ENCODE measurements around the gene MAZ.

The MAZ gene

DNA sequence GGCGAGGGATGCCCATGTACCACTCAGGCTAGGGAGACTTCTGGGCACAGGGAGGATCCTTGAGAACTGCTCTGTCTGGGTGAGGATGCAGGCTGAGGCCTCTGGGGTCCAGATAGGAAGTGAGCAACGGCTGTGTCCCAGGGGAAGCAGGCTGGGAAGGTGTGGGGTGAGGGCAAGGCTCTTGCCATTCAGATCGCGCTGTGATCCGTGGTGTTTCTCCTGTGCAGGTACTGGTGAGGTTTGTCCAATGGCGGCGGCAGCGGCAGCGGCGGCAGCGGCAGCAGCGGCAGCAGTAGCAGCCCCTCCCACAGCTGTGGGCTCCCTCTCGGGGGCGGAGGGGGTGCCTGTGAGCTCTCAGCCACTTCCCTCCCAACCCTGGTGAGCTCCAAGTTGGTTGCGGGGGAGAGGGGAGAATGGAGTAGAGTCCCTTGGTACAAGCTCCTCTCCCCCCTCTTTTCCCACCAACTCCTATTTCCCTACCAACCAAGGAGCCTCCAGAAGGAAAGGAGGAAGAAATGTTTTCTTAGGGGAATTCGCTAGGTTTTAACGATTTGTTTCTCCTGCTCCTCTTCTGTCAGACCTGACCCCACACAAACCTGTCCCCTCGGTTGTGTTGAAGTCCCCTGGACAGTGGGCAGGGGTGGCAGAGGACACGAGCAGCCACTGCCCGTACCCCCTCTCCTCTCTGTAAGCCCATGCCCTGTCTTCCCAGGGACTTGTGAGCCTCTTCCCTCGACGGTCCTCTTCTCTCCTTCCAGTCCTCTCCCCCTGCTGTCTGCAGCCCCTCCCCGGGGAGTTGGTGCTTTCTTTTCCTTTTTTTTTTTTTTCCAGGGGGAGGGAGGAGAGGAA is 3.7 kb downstream of the MAZ start:
- no peak for DNase-seq (ENCODE audit: low read depth in 2 of 2)

DNA sequence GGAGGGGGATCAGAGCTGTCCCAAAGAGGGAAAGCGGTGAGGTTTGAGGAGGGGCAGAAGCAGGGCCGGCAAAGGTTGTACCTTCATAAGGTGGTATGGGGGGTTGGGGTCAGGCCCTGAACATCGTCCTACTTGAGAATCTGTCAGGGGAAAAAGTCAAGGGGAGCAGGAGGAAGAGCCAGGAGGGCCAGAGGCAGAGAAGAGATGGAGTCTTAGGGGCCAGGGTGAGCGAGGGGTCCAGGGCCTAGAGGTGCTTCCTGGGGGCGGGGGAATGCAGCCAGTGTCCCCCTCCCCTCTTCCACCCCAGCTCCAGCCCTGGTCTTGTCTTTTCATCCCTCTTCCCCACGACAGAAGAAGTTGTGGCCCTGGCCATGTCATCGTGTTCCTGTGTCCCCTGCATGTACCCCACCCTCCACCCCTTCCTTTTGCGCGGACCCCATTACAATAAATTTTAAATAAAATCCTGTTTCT is 4.4 kb downstream of the MAZ start:
- no peak for DNase-seq (ENCODE audit: low read depth in 2 of 2)

DNA sequence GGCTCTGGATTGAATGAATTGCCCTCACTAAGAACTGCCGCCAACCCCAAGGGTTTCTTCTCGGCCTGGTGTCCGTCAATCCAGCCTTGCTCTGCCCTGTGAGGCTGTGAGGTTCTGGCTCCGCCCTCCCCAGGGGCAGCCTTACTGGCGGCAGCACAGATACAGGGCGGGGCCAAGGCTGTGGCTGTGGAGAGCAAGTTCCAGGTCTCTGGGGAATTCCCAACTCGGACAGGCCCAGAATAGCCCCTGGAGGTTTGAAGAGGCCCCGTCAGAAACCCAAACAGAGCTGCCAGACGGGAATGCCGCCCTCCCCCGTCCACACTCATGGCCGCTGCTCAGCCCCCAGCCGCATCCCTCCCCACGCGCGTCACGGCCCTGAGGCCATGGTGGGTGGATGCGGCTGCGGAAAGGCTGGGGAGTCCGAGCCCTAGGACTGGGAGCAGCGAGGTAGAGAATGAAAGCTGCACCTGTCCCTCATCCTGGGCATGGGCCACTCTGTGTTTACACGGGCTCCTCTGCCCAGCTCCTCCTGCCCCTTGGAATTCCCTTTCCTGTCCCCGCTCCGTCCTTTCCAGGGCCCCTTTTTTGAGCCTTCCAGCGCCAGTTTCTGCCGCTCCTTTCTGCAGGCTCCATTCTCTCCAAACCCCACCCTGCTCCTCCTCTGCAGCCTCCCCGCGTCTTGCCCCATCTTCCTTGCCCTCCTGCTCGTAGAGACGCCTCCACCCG is 5.0 kb downstream of the MAZ start:
- no peak for DNase-seq (ENCODE audit: low read depth in 2 of 2)

DNA sequence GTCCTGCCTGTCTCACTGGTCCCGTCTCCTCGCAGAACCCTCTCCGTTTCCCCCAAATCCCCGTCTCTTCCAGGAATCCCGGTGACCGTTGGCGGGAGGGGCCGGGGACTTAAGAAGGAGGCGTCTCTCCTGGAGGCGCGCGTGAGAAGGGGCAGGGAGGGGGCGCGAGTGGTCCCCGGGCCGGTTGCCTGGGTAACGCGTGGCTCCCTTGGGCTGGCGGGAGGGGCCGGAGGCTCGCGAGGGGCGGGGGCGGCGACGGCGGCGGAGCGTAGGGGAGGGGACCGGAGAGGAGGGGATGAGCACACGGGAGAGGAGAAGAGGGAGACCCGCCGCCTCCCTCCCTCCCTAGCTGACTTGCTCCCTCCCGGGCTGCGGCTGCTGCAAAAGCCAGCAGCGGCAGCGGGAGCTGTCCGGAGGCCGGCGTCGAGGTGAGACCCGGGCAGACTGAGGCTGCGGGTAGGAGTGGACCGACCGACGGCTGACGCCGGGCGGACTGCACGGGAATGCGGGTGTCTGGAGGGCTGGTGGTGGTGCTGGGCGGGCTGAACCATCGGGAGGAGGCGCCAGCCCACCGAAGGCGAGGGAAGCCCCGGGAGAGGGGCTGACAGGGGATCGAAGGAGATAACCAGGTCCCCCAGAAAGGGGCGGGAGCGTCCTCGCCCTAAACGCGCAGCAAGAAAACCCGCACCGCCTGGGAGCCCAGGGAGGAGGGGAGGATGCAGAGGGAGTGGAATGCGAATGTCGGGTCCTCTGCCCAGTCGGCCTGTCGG is 5.8 kb downstream of the MAZ start, which contains the start of gene PRRT2:
TSS of gene PRRT2 (plus strand) at position 298 of the 770 bp plus-strand sequence. CDS start 862 bp downstream, outside the sequence.
- DNase-seq (ENCODE audit: low read depth in 2 of 2), result no peak

DNA sequence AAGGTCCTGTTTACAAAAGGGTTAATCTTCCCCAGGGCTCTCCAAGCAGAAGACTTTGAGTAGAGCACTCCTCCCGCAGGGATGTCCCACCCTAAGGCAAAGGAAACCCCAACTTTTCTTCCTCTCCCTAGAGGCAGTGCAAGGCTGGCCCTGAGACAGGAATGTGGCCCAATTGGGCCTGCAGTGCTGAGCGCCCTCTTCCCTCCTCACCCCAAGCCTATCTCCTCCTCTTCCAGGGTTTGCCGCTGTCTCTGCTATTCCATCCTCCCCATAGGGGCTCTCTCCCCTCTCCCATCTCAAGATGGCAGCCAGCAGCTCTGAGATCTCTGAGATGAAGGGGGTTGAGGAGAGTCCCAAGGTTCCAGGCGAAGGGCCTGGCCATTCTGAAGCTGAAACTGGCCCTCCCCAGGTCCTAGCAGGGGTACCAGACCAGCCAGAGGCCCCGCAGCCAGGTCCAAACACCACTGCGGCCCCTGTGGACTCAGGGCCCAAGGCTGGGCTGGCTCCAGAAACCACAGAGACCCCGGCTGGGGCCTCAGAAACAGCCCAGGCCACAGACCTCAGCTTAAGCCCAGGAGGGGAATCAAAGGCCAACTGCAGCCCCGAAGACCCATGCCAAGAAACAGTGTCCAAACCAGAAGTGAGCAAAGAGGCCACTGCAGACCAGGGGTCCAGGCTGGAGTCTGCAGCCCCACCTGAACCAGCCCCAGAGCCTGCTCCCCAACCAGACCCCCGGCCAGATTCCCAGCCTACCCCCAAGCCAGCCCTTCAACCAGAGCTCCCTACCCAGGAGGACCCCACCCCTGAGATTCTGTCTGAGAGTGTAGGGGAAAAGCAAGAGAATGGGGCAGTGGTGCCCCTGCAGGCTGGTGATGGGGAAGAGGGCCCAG is 6.7 kb downstream of the MAZ start:
- no peak for DNase-seq (ENCODE audit: low read depth in 2 of 2)

DNA sequence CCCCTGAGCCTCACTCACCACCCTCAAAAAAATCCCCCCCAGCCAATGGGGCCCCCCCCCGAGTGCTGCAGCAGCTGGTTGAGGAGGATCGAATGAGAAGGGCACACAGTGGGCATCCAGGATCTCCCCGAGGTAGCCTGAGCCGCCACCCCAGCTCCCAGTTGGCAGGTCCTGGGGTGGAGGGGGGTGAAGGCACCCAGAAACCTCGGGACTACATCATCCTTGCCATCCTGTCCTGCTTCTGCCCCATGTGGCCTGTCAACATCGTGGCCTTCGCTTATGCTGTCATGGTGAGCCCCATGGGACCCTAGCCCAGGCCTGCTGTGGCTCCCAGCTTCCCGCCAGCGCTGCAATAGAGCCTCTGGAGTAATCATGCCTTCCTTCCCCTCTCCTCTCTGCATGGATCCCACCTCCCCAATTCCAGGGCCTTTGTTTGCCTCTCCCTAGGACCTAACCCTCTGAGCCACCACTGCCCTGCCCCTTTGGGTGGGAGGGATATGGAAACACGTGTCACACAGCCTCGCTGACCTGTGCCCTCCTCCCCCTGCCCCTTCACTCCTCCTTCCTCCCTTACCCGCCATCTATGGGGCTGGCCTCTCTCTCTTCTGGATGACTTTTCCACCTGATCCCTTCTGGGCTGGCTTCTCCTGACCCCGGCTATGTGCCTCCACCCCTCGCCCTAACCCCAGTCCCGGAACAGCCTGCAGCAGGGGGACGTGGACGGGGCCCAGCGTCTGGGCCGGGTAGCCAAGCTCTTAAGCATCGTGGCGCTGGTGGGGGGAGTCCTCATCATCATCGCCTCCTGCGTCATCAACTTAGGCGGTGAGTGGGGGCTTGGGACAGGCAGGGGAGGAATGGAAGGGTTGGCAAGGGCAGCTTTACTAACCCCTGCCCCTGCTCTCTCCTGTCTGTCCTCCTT is 7.6 kb downstream of the MAZ start:
- no peak for DNase-seq (ENCODE audit: low read depth in 2 of 2)

DNA sequence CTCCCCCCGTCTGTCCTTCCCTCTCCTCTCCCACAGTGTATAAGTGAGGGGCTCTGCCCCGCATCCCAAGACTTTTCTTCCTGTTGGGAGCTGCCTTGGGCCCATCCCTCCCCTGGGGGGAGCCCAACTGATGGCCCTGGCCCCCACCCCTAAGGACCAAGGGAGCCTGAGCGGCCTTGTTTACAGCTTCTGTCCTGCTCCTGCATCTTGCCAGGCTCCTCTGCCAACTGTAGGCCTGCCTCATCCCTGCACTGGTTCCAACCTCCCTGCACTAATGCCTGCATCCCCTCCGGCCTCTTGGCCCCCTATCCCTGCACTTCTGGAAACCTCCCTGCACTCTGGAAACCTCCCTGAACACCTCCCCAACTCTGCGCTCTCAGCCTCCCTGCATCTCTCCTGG is 8.3 kb downstream of the MAZ start:
- DNase-seq (ENCODE audit: low read depth in 2 of 2), result no peak

DNA sequence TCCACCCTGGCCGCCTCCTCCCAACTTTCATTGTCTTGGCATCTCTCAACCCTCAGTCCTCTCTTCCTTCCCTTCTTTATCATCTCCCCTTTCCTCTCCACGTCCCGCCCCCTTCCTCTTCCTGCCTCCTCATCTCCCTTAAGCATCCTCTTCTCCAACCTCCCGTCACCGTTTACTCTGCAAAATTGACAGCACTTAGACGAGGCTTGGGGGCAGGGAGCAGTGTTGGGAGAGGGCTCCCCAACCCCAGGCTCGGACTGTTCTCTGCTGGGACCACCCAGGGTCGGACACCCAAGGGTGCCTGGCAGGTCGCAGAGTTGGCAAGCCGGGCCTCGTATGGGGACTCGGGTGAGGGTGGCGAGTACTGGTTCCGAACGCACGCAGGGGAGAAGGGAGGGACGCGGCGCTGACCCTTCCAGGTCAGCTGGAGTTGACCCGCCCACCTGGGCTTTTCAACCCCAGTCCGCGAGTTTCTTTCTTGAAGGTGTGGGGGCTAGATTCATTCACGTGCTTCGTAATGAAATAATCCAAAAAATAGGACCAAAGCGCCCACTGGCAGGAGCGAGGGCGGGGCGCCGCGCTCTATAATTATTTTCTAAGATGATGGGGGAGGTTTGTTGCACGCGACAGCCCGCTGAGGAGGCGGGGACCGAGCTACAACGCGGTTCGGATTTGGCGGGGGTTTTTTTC is 8.8 kb downstream of the MAZ start:
- no peak for DNase-seq (ENCODE audit: low read depth in 2 of 2)

DNA sequence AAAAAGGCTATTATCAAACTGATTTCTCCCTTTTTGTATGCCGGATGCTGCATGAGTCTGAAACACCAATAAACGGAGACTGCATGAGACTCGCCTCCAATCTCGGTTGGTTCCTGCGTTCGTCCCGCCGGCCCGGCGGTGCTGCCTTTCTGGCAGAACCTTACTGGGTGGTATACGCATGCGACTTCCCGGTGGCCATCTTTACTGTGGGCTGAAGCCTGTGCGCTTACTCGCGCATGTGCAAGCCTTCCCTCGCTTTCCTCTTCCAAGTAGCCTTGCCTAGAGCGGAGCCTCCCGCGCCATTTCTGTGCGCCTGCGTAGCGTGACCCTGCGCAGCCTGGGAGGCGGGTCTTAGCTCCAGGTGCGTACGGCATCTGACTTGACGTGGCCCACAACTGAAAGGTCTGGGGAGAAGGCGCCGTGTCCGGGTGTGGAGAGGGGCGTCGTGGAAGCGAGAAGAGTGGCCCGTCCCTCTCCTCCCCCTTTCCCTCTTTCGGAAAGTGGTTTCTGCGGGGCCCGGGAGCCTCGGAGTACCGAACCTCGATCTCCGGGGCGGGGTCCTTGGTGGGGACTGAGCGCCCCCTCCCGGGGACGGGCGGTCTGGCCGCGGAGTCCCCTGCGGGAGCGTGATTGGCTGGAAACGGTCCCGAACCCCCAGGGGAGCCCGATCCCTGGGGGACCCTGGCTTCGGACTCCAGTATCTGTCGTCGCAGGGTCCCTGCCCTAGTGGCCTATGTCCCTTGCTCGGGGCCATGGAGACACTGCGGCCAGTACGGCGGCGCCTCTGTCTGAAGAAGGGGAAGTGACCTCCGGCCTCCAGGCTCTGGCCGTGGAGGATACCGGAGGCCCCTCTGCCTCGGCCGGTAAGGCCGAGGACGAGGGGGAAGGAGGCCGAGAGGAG is 9.7 kb downstream of the MAZ start, which contains the start of gene PAGR1:
TSS of gene PAGR1 (plus strand) at position 360 of the 901 bp plus-strand sequence. CDS start at position 734, 374 bp downstream.
- DNase-seq (ENCODE audit: low read depth in 2 of 2), result peak; percentile 96 to 97

DNA sequence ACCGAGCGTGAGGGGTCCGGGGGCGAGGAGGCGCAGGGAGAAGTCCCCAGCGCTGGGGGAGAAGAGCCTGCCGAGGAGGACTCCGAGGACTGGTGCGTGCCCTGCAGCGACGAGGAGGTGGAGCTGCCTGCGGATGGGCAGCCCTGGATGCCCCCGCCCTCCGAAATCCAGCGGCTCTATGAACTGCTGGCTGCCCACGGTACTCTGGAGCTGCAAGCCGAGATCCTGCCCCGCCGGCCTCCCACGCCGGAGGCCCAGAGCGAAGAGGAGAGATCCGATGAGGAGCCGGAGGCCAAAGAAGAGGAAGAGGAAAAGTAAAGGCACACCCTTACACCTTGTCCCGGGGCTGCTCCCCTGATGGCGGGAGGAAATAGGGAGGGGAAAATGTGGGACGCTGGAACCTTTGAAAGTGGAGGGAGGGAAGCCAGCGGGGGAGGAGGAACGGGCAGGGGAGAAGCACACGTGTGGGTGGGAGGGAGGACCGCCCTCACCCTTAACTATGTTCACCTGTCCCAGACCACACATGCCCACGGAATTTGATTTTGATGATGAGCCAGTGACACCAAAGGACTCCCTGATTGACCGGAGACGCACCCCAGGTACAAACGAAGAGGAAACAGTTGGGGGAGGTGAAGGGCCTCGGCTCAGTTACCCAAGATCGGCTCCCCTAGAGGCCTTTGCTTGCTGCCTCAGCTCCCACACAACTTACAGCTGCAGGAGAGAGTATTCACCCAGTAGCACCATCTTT is 10.5 kb downstream of the MAZ start:
- no peak for DNase-seq (ENCODE audit: low read depth in 2 of 2)

DNA sequence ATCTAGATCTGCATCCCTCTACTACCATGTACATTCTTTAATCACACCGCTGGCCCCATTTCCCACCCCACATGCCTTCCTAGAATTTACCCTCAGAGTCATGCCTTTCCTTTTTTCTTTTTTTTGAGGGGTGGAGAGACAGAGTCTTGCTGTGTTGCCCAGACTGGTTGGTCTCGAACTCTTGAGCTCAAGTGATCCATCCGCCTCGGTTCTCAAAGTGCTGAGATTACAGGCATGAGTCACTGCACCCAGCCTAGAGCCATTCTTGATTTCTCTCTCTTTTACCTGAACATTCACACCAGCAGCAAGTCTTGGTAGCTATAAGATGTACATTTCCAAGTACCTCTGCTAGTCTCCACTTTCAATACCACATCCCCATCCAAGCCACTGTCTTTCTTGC is 11.8 kb downstream of the MAZ start:
- DNase-seq (ENCODE audit: low read depth in 2 of 2), result no peak

DNA sequence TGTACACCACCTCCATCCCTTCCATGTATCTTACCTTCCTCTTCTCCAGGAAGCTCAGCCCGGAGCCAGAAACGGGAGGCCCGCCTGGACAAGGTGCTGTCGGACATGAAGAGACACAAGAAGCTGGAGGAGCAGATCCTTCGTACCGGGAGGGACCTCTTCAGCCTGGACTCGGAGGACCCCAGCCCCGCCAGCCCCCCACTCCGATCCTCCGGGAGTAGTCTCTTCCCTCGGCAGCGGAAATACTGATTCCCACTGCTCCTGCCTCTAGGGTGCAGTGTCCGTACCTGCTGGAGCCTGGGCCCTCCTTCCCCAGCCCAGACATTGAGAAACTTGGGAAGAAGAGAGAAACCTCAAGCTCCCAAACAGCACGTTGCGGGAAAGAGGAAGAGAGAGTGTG is 13.2 kb downstream of the MAZ start:
- DNase-seq (ENCODE audit: low read depth in 2 of 2), result no peak

DNA sequence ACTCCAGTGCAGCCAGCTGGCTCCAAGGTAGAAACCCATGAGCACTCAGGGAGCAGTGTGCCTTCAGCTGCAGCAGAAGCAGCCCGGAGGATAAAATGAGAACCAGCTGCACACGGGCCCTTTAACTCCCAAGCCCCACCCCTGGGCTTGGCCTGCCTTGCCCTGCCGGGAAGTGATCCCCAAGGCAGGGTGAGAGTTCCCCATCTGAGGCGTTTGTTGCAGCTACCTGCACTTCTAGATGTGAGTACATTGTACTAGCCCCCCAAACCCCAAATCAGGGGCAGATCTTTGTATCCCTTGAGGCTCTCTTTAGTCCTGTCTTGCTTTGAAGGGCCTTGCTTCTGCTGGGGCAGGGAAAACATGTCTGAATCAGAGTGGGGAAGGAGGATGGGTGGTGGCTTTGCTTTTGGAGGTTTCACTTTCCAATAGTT is 14.0 kb downstream of the MAZ start, which contains the start of gene MVP:
TSS of gene MVP (plus strand) at position 192 of the 431 bp plus-strand sequence. CDS start 10,088 bp downstream, outside the sequence.
- DNase-seq (ENCODE audit: low read depth in 2 of 2), result no peak

DNA sequence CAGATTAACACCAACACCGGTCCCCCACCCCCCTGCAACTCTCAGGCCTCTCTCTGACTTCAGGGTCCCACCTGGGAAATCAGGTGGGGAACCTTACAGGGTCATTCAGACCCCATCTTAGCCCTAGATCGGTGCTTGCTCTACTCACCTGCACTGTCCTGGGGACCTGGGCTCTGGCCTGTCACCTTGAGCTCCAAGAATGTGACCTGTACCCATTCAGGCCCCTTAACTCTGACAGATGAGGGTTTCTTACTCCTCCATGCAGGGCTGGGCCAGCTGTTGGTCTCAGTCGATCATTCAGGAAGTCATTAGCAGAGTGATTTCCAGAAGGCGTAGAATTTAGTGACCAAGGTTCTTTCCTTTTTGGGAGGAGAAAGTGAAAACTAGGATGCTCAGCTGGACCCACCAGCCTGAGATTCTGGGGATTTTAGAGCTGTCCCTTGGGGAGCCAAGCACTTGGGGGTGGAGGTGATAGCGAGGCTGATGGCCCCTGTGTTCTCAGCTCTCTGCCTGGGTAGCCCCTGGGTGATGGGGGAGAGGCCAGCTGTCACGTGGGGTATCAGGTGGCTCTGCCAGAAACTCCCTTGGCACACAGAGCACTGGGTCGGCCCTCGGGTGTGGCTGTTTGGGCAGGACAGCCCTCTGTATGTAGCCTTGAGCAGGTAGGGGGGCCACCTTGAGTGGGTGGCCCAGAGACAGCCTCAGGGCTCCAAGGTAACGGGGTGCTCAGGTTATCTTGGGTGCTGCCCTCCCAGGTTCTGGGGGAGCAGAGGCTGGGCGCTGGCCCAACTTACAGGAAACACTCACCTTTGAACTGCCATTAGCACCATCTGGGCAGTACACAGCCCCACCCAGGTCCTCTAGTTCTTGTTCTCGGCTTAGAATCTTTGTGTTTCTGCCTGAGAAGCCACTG is 14.7 kb downstream of the MAZ start:
- no peak for DNase-seq (ENCODE audit: low read depth in 2 of 2)

DNA sequence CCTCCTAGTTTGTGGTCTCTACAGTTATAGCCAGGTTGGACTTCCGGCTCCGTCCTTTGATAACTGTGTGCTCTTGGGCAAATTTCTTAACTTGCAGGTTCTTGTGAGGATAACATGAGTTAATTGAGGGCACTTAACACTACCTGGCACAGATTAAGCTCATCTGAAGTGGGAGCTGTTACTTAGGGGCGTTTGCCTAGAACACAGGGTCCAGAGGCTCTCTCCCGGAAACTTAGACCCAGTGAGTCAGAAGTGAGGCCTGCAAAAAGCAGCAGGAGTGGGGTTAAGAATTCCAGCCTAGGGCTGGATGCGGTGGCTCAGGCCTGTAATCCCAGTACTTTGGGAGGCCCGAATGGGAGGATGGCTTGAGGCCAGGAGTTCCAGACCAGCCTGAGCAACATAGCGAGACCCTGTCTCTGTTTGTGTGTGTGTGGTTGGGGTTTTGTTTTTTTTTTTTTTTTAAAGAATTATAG is 15.3 kb downstream of the MAZ start:
- no peak for DNase-seq (ENCODE audit: low read depth in 2 of 2)

DNA sequence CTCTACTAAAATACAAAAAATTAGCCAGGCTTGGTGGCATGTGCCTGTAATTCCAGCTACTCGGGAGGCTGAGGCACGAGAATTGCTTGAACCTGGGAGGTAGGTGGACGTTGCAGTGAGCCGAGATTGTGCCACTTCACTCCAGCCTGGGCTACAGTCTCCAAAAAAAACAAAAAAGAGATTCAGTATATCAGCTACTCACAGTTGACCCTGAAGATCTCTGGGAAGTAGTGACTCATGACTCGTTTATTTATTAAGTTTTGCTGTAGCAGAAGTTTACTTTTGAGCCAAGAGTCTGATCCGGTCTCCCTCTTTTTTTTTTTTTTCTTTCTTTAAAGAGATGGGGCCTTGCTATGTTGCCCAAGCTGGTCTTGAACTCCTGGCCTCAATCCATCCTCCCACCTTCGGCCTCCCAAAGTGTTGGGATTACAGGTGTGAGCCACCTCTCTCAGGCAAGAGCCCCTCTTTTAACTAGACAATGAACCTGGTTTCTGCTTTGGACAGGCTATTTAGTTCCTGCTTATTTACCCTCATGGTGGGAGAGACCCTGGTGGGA is 18.3 kb downstream of the MAZ start:
- no peak for DNase-seq (ENCODE audit: low read depth in 2 of 2)
